Measurements from ENCODE around the gene SLC4A7.

SLC4A7 gene

GRCh38 chr3:27488821-27489220, 4.6 kb upstream of the SLC4A7 start:
- no peak overlapping the region for H3K9ac ChIP-seq (ENCODE audit: low read length in 5 of 5)

DNA sequence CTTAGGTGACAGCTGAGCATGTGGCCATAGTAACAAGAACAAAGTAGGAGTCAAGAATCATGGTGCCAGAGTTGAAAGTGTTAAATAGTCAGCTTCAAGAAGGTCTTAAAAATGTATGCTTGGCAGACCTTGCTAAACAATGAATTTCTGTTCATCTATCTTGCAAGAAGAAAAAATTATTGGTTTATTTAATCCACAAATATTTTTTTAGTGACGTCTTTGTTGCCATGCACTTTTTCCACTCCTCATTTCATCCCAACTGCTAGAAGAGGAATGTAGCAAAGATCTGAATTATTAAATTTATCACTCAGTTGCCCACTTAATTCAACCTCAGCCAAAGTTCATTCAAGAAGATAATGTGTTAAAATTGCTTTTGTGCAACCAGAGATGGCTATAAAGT, 3.2 kb upstream of the SLC4A7 start:
- no peak overlapping the region for H3K27ac ChIP-seq (ENCODE audit: low read depth, low read length)
- H3K4me3 ChIP-seq (ENCODE audit: low read depth in 1 of 5, low read length in 5 of 5), result no peak overlapping the region
- no peaks in the 10 kb centered on the region for H3K36me3 ChIP-seq (ENCODE audit: control insufficient read depth in 5 of 5, insufficient read depth in 5 of 5, low read length in 5 of 5)
- no peaks in the 10 kb centered on the region for H3K27me3 ChIP-seq (ENCODE audit: control insufficient read depth in 5 of 5, insufficient read depth in 4 of 5, low read length in 5 of 5)
- no peaks in the 10 kb centered on the region for H3K9me3 ChIP-seq (ENCODE audit: control insufficient read depth in 5 of 5, low read length in 5 of 5)
- H3K9ac ChIP-seq (ENCODE audit: low read length in 5 of 5), result no peak overlapping the region
- peaks cover 2 to 16% (median 11%) of the 10 kb centered on the region in 5 donors for H3K4me1 ChIP-seq (ENCODE audit: control insufficient read depth in 5 of 5, insufficient read depth in 5 of 5, low read length in 5 of 5)

More at GRCh38 chr3:27488821-27489220, 4.6 kb upstream of the SLC4A7 start:
- H3K4me3 ChIP-seq (ENCODE audit: low read depth in 1 of 5, low read length in 5 of 5), result no peak overlapping the region
- no peaks in the 10 kb centered on the region for H3K27me3 ChIP-seq (ENCODE audit: control insufficient read depth in 5 of 5, insufficient read depth in 4 of 5, low read length in 5 of 5)
- H3K4me1 ChIP-seq (ENCODE audit: control insufficient read depth in 5 of 5, insufficient read depth in 5 of 5, low read length in 5 of 5), result peaks cover 0 to 6% (median 4%) of the 10 kb centered on the region in 5 donors
- no peaks in the 10 kb centered on the region for H3K36me3 ChIP-seq (ENCODE audit: control insufficient read depth in 5 of 5, insufficient read depth in 5 of 5, low read length in 5 of 5)
- no peaks in the 10 kb centered on the region for H3K9me3 ChIP-seq (ENCODE audit: control insufficient read depth in 5 of 5, low read length in 5 of 5)
- H3K27ac ChIP-seq (ENCODE audit: low read depth, low read length), result no peak overlapping the region

- Histone ChIP-seq H3K36me3 (ENCODE audit: control insufficient read depth in 5 of 5, insufficient read depth in 5 of 5, low read length in 5 of 5) (no peaks in the 10 kb centered on the region), H3K4me1 (ENCODE audit: control insufficient read depth in 5 of 5, insufficient read depth in 5 of 5, low read length in 5 of 5) (peaks cover 2 to 21% (median 13%) of the 10 kb centered on the region in 5 donors), H3K4me3 (ENCODE audit: low read depth in 1 of 5, low read length in 5 of 5) (no peak overlapping the region), H3K9ac (ENCODE audit: low read length in 5 of 5) (no peak overlapping the region), H3K27me3 (ENCODE audit: control insufficient read depth in 5 of 5, insufficient read depth in 4 of 5, low read length in 5 of 5) (no peaks in the 10 kb centered on the region), H3K27ac (ENCODE audit: low read depth, low read length) (no peak overlapping the region), H3K9me3 (ENCODE audit: control insufficient read depth in 5 of 5, low read length in 5 of 5) (no peaks in the 10 kb centered on the region)
Measured at GRCh38 chr3:27486336-27486735, 2.2 kb upstream of the SLC4A7 start.

- H3K27me3 ChIP-seq (ENCODE audit: control insufficient read depth in 5 of 5, insufficient read depth in 4 of 5, low read length in 5 of 5), result no peaks in the 10 kb centered on the region
- H3K27ac ChIP-seq (ENCODE audit: low read depth, low read length), result no peak overlapping the region
- no peak overlapping the region for H3K4me3 ChIP-seq (ENCODE audit: low read depth in 1 of 5, low read length in 5 of 5)
Measured at GRCh38 chr3:27485866-27486265, 1.7 kb upstream of the SLC4A7 start.

GRCh38 chr3:27483117-27484014, 818 bp downstream of the SLC4A7 start:
- H3K36me3 ChIP-seq (ENCODE audit: control insufficient read depth in 5 of 5, insufficient read depth in 5 of 5, low read length in 5 of 5), result no peaks in the 10 kb centered on the region
- H3K9ac ChIP-seq (ENCODE audit: low read length in 5 of 5), result peak overlapping the region; percentile 63 to 84 (median 78)
- no peaks in the 10 kb centered on the region for H3K9me3 ChIP-seq (ENCODE audit: control insufficient read depth in 5 of 5, low read length in 5 of 5)
- peak overlapping the region; percentile 85 to 90 (median 87) for H3K4me3 ChIP-seq (ENCODE audit: low read depth in 1 of 5, low read length in 5 of 5)
- no peaks in the 10 kb centered on the region for H3K27me3 ChIP-seq (ENCODE audit: control insufficient read depth in 5 of 5, insufficient read depth in 4 of 5, low read length in 5 of 5)
- peak overlapping the region; percentile 93 for H3K27ac ChIP-seq (ENCODE audit: low read depth, low read length)
- peaks cover 2 to 30% (median 13%) of the 10 kb centered on the region in 5 donors for H3K4me1 ChIP-seq (ENCODE audit: control insufficient read depth in 5 of 5, insufficient read depth in 5 of 5, low read length in 5 of 5)

More at GRCh38 chr3:27485866-27486265, 1.7 kb upstream of the SLC4A7 start:
- Histone ChIP-seq H3K4me1 (ENCODE audit: control insufficient read depth in 5 of 5, insufficient read depth in 5 of 5, low read length in 5 of 5) (peaks cover 2 to 21% (median 13%) of the 10 kb centered on the region in 5 donors), H3K9me3 (ENCODE audit: control insufficient read depth in 5 of 5, low read length in 5 of 5) (no peaks in the 10 kb centered on the region), H3K9ac (ENCODE audit: low read length in 5 of 5) (no peak overlapping the region), H3K36me3 (ENCODE audit: control insufficient read depth in 5 of 5, insufficient read depth in 5 of 5, low read length in 5 of 5) (no peaks in the 10 kb centered on the region)

DNA sequence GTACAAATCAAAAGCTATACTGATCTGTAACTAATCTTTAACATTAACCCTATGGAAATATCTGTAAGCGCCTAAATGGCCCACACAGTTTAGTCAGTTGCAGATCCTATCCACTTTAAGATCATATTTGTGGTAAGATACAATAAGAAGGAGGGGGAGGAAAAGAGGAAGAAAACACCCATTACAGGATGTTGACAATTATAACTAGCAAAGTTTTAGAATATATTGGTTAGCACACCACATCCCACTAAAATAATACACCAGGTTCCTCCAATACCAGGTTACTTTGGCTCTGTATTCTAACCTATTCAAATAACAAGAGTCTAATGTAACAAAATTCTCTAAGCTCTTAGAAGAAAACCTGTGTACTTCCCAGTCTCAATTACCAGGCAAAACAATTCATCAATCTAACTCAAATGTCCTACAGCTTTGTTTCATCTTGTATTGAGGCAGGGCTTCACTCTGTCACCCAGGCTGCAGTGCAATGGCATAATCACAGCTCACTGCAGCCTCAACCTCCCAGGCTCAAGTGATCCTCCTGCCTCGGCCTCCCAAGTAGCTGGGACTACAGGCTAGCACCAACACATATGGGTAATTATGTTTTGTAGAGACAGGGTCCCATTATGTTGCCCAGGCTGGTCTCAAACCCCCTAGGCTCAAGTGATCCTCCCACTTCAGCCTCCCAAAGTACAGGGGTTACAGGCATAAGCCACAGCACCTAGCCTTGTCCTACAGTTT, 4.2 kb downstream of the SLC4A7 start:
- no peak overlapping the region for H3K4me3 ChIP-seq (ENCODE audit: low read depth in 1 of 5, low read length in 5 of 5)
- no peak overlapping the region for H3K9ac ChIP-seq (ENCODE audit: low read length in 5 of 5)
- no peaks in the 10 kb centered on the region for H3K36me3 ChIP-seq (ENCODE audit: control insufficient read depth in 5 of 5, insufficient read depth in 5 of 5, low read length in 5 of 5)
- H3K27me3 ChIP-seq (ENCODE audit: control insufficient read depth in 5 of 5, insufficient read depth in 4 of 5, low read length in 5 of 5), result no peaks in the 10 kb centered on the region
- no peaks in the 10 kb centered on the region for H3K9me3 ChIP-seq (ENCODE audit: control insufficient read depth in 5 of 5, low read length in 5 of 5)
- peaks cover 2 to 29% (median 12%) of the 10 kb centered on the region in 5 donors for H3K4me1 ChIP-seq (ENCODE audit: control insufficient read depth in 5 of 5, insufficient read depth in 5 of 5, low read length in 5 of 5)
- no peak overlapping the region for H3K27ac ChIP-seq (ENCODE audit: low read depth, low read length)

DNA sequence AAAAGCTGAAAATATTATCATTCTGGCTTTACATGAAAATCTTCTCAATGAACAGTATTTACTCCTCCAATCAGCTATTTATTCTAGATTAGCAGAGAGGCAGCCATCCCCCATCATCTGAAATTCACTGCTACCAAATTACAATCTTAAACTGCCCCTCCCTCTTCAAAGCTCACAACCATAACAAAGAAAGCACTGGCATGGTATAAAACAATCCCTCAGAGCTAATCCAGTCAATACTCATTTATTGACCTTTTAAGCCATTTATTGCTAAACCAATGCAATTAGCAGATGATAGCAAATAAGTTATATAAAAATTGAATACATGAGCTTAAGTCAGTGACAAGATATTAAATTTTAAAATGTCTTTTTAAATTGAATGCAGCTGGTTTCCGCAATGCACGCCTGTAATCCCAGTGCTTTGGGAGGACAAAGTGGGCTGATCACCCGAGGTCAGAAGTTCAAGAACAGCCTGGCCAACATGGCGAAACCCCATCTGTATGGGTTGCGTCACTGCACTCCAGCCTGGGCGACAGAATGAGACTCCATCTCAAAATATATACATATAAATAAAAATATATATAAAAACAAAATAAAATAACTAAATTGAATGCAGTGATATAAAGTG, 12.1 kb downstream of the SLC4A7 start:
- Histone ChIP-seq H3K9me3 (ENCODE audit: control insufficient read depth in 5 of 5, low read length in 5 of 5) (no peaks in the 10 kb centered on the region), H3K9ac (ENCODE audit: low read length in 5 of 5) (no peak overlapping the region), H3K4me3 (ENCODE audit: low read depth in 1 of 5, low read length in 5 of 5) (no peak overlapping the region), H3K36me3 (ENCODE audit: control insufficient read depth in 5 of 5, insufficient read depth in 5 of 5, low read length in 5 of 5) (no peaks in the 10 kb centered on the region), H3K4me1 (ENCODE audit: control insufficient read depth in 5 of 5, insufficient read depth in 5 of 5, low read length in 5 of 5) (peaks cover 0 to 19% (median 12%) of the 10 kb centered on the region in 5 donors), H3K27ac (ENCODE audit: low read depth, low read length) (no peak overlapping the region), H3K27me3 (ENCODE audit: control insufficient read depth in 5 of 5, insufficient read depth in 4 of 5, low read length in 5 of 5) (no peaks in the 10 kb centered on the region)

- H3K9me3 ChIP-seq (ENCODE audit: control insufficient read depth in 5 of 5, low read length in 5 of 5), result no peaks in the 10 kb centered on the region
- peaks cover 0 to 20% (median 12%) of the 10 kb centered on the region in 5 donors for H3K4me1 ChIP-seq (ENCODE audit: control insufficient read depth in 5 of 5, insufficient read depth in 5 of 5, low read length in 5 of 5)
- no peak overlapping the region for H3K27ac ChIP-seq (ENCODE audit: low read depth, low read length)
- H3K4me3 ChIP-seq (ENCODE audit: low read depth in 1 of 5, low read length in 5 of 5), result no peak overlapping the region
- no peaks in the 10 kb centered on the region for H3K27me3 ChIP-seq (ENCODE audit: control insufficient read depth in 5 of 5, insufficient read depth in 4 of 5, low read length in 5 of 5)
- H3K36me3 ChIP-seq (ENCODE audit: control insufficient read depth in 5 of 5, insufficient read depth in 5 of 5, low read length in 5 of 5), result no peaks in the 10 kb centered on the region
- no peak overlapping the region for H3K9ac ChIP-seq (ENCODE audit: low read length in 5 of 5)
Measured at GRCh38 chr3:27468283-27468886, 15.8 kb downstream of the SLC4A7 start.

GRCh38 chr3:27467545-27467944, 16.6 kb downstream of the SLC4A7 start:
- Histone ChIP-seq H3K4me3 (ENCODE audit: low read depth in 1 of 5, low read length in 5 of 5) (peak overlapping the region in 1 of 5 donors; percentile 6), H3K4me1 (ENCODE audit: control insufficient read depth in 5 of 5, insufficient read depth in 5 of 5, low read length in 5 of 5) (peaks cover 0 to 20% (median 12%) of the 10 kb centered on the region in 5 donors), H3K9me3 (ENCODE audit: control insufficient read depth in 5 of 5, low read length in 5 of 5) (no peaks in the 10 kb centered on the region), H3K9ac (ENCODE audit: low read length in 5 of 5) (peak overlapping the region in 3 of 5 donors; percentile 11 to 28 (median 26)), H3K36me3 (ENCODE audit: control insufficient read depth in 5 of 5, insufficient read depth in 5 of 5, low read length in 5 of 5) (no peaks in the 10 kb centered on the region), H3K27ac (ENCODE audit: low read depth, low read length) (no peak overlapping the region), H3K27me3 (ENCODE audit: control insufficient read depth in 5 of 5, insufficient read depth in 4 of 5, low read length in 5 of 5) (no peaks in the 10 kb centered on the region)
